Adrenal gland (tissue), 12 donors: ENCODE results near the gene RNF4. TPM values are rescaled to one million over a fixed set of nuclear protein-coding genes. Genes with fewer than 3 reads are reported as not detected.
"Not testable (repeated sequence)": the region's sequence is repeated elsewhere in the genome, so short reads cannot be mapped to it uniquely, and the experiment has no call there.

ENCODE experiments used
- DNase-seq, 7 donors: peaks; one replicate each; pipeline ENCODE4 v3.0.0-alpha.2; 2019 to 2020
- H3K27ac ChIP-seq, 5 donors: fragments of 200-600 bp; sonication (generic) in 4 of 5; 1 replicate in 3 of 5; 2 replicates in 2 of 5; pipeline versions ENCODE4 v1.5.1 to v1.8.0; 2016 to 2020; ENCODE audit warnings: mild to moderate bottlenecking in 1 of 5
- H3K27me3 ChIP-seq: fragments of 200-600 bp; 2 replicates; pipeline ENCODE4 v1.8.0; 2021
- H3K36me3 ChIP-seq, 2 donors: fragments of 200-600 bp; replicated peaks in 1 of 2; 1 replicate in 1 of 2; 2 replicates in 1 of 2; pipeline versions ENCODE4 v1.5.1 to v1.8.0; 2018 to 2022
- H3K4me1 ChIP-seq, 2 donors: fragments of 200-600 bp; replicated peaks in 1 of 2; 1 replicate in 1 of 2; 2 replicates in 1 of 2; pipeline versions ENCODE4 v1.5.1 to v1.8.0; 2018 to 2021
- H3K4me3 ChIP-seq, 4 donors: fragments of 200-600 bp; sonication (generic) in 3 of 4; one replicate each; pipeline ENCODE4 v1.5.1; 2016 to 2018
- H3K9me3 ChIP-seq, 3 donors: fragments of 200-600 bp; sonication (generic) in 1 of 3; replicated peaks in 1 of 3; 1 replicate in 2 of 3; 2 replicates in 1 of 3; pipeline versions ENCODE4 v1.5.1 to v1.8.0; 2016 to 2021
- CTCF ChIP-seq, 6 experiments: fragments of 450-650 bp in 4 of 6; fragments of 200-600 bp in 2 of 6; sonication (generic) in 1 of 6; IDR thresholded peaks; 1 replicate in 5 of 6; 2 replicates in 1 of 6; pipeline versions ENCODE4 v1.5.1 to v1.8.0; 2016 to 2021; ENCODE audit warnings: antibody characterized with exemption in 6 of 6, mild to moderate bottlenecking in 2 of 6, moderate library complexity in 1 of 6
- POLR2A ChIP-seq, 2 donors: fragments of 450-650 bp; IDR thresholded peaks; one replicate each; pipeline ENCODE4 v1.6.1; 2017; ENCODE audit warnings: antibody characterized with exemption in 2 of 2, mild to moderate bottlenecking in 2 of 2, moderate library complexity in 1 of 2
- WGBS, 4 donors: extraction: QIAGEN DNeasy Blood & Tissue Kit in 2 of 4; methylation state at CpG; one replicate each; pipeline versions ENCODE4 v1.1.5 to v1.1.7; 2013 to 2017; 5-methylcytosine and 5-hydroxymethylcytosine counted together
- intact Hi-C, 2 donors: fragments of 100-400 bp; cut with DNase I; formaldehyde crosslinking; loops; one replicate each; pipeline versions ENCODE4 v1.14.1 to v1.15.0; 2022 to 2023
- polyA plus RNA-seq, 3 donors: library from polyadenylated mRNA; stranded (reverse); fragments of 200-250 nt in 2 of 3; fragments of 350-450 nt in 1 of 3; fragmentation: Illumina TruSeq in 1 of 3; extraction: RNeasy Lipid Tissue Mini Kit (QIAGEN cat#74804) in 1 of 3; gene quantifications; one replicate each; pipeline ENCODE4 v1.2.3, GENCODE V29; 2013 to 2014
- total RNA-seq, 9 donors: library from RNA; depleted of rRNA in 4 of 9; stranded (reverse); fragments of >200 nt in 4 of 9; fragments of 120-200 nt in 1 of 9; fragmentation: NEBNext Ultra II Directional in 1 of 9; extraction: Animal tissue kit (Norgen Biotek cat#: 25700) in 1 of 9; gene quantifications; one replicate each; pipeline versions ENCODE4 v1.1.0 to v1.2.4, GENCODE V29; 2013 to 2023
- donor health status: healthy with polysubstance abuse.
- donor health status: Bipolar disorder and iron deficiency.
- donor health status: DM: yes; HTN: yes; CAD: no.
- donor health status: DM: no; HTN: no; CAD: no.
- donor health status: DM: no; HTN: no; CAD: no.
- donor health status: DM: yes; HTN: yes; CAD: no.

Gene RNF4
- total and polyA plus RNA-seq, 12 donors: 14.5 to 84.1 (median 49.9) TPM

- 5 to 66% (median 31%) methylated on average over 6 to 99 of the region's 99 CpGs for WGBS, 4 donors
- Histone ChIP-seq H3K9me3 (no peaks in the 10 kb centered on the region), H3K27me3 (no peaks in the 10 kb centered on the region), H3K27ac (peak overlapping the region in 3 of 5 donors; percentile 33 to 78 (median 65)), H3K4me3 (peak overlapping the region in 1 of 4 donors; percentile 80), H3K4me1 (peaks cover 6 to 9% of the 10 kb centered on the region in 2 donors), H3K36me3 (no peaks in the 10 kb centered on the region)
- intact Hi-C loops: no loop called here
- DNase-seq: peak; percentile 59 to 78 (median 66)
- no peak for TF ChIP-seq POLR2A (IDR thresholded peaks at IDR 0.05)
- peak in 3 of 6 experiments; percentile 57 to 64 (median 63) for TF ChIP-seq CTCF (IDR thresholded peaks at IDR 0.05)
Measured at GRCh38 chr4:2462218-2462991, 6.5 kb upstream of the RNF4 start.

- Histone ChIP-seq H3K4me3 (peak overlapping the region in 1 of 4 donors; percentile 80), H3K9me3 (no peaks in the 10 kb centered on the region), H3K4me1 (peaks cover 11 to 16% of the 10 kb centered on the region in 2 donors), H3K27me3 (no peaks in the 10 kb centered on the region), H3K36me3 (no peaks in the 10 kb centered on the region), H3K27ac (peak overlapping the region in 3 of 5 donors; percentile 33 to 78 (median 65))
- WGBS, 4 donors: 39 to 67% (median 43%) methylated on average over 17 to 35 of the region's 35 CpGs
- intact Hi-C loops: no loop called here
- TF ChIP-seq CTCF (IDR thresholded peaks at IDR 0.05) (no peak), POLR2A (IDR thresholded peaks at IDR 0.05) (no peak)
- no peak for DNase-seq
Measured at GRCh38 chr4:2462992-2463762, 5.7 kb upstream of the RNF4 start.

GRCh38 chr4:2465032-2465431 lies 3.9 kb upstream of the RNF4 start:
- peak in 3 of 7 donors; percentile 34 to 57 (median 43) for DNase-seq
- no peak overlapping the region for H3K4me3 ChIP-seq
- intact Hi-C loops: no loop called here
- H3K27me3 ChIP-seq: no peaks in the 10 kb centered on the region
- H3K9me3 ChIP-seq: no peaks in the 10 kb centered on the region
- H3K36me3 ChIP-seq: no peaks in the 10 kb centered on the region
- no peak for TF ChIP-seq CTCF (IDR thresholded peaks at IDR 0.05)
- 69 to 89% (median 85%) methylated on average over 3 to 6 of the region's 6 CpGs for WGBS, 4 donors
- no peak overlapping the region for H3K27ac ChIP-seq
- peaks cover 15 to 20% of the 10 kb centered on the region in 2 donors for H3K4me1 ChIP-seq

- DNase-seq, H3K27me3 ChIP-seq, intact Hi-C loops, H3K36me3 ChIP-seq, H3K27ac ChIP-seq, H3K9me3 ChIP-seq, H3K4me3 ChIP-seq: not testable (repeated sequence)
- H3K4me1 ChIP-seq: peaks cover 20 to 25% of the 10 kb centered on the region in 2 donors
Measured at GRCh38 chr4:2465544-2465943, 3.4 kb upstream of the RNF4 start.
